ENCODE measurements around the gene TRAF4. TPM values are rescaled to one million over a fixed set of nuclear protein-coding genes. Genes with fewer than 3 reads are reported as not detected.
"Not testable (repeated sequence)": the region's sequence is repeated elsewhere in the genome, so short reads cannot be mapped to it uniquely, and the experiment has no call there.

Gene TRAF4
- total RNA-seq, 1 experiment from 2014 or later = 216 TPM

- DNase-seq = no peak
- Histone ChIP-seq H3K36me3 (replicated peaks; ENCODE audit: control insufficient read depth, insufficient read depth, low read length) (peaks cover 34% of the 10 kb centered on the region), H3K27me3 (ENCODE audit: control insufficient read depth, insufficient read depth, low read length) (no peaks in the 10 kb centered on the region), H3K4me3 (ENCODE audit: insufficient read depth, low read depth, low read length) (no peak overlapping the region)
Observed at GRCh38 chr17:28722417-28723158, 21.2 kb upstream of the TRAF4 start.

GRCh38 chr17:28723159-28723835 is 20.5 kb upstream of the TRAF4 start:
- no peak overlapping the region for H3K4me3 ChIP-seq (ENCODE audit: insufficient read depth, low read depth, low read length)

GRCh38 chr17:28723836-28724499 is 19.8 kb upstream of the TRAF4 start:
- H3K27me3 ChIP-seq (ENCODE audit: control insufficient read depth, insufficient read depth, low read length); DNase-seq; H3K4me3 ChIP-seq (ENCODE audit: insufficient read depth, low read depth, low read length): not testable (repeated sequence)
- H3K36me3 ChIP-seq (replicated peaks; ENCODE audit: control insufficient read depth, insufficient read depth, low read length) = peaks cover 34% of the 10 kb centered on the region

More at GRCh38 chr17:28723159-28723835, 20.5 kb upstream of the TRAF4 start:
- Histone ChIP-seq H3K27me3 (ENCODE audit: control insufficient read depth, insufficient read depth, low read length) (no peaks in the 10 kb centered on the region), H3K36me3 (replicated peaks; ENCODE audit: control insufficient read depth, insufficient read depth, low read length) (peaks cover 34% of the 10 kb centered on the region)
- DNase-seq = no peak

- peaks cover 34% of the 10 kb centered on the region for H3K36me3 ChIP-seq (replicated peaks; ENCODE audit: control insufficient read depth, insufficient read depth, low read length)
- H3K4me3 ChIP-seq (ENCODE audit: insufficient read depth, low read depth, low read length) = peak overlapping the region; percentile 82
- no peaks in the 10 kb centered on the region for H3K27me3 ChIP-seq (ENCODE audit: control insufficient read depth, insufficient read depth, low read length)
- DNase-seq = no peak
Observed at GRCh38 chr17:28724500-28725165, 19.2 kb upstream of the TRAF4 start.

GRCh38 chr17:28725166-28725659 is 18.6 kb upstream of the TRAF4 start:
- peak overlapping the region; percentile 82 for H3K4me3 ChIP-seq (ENCODE audit: insufficient read depth, low read depth, low read length)
- H3K36me3 ChIP-seq (replicated peaks; ENCODE audit: control insufficient read depth, insufficient read depth, low read length) = peaks cover 34% of the 10 kb centered on the region
- DNase-seq = peak; percentile 54
- H3K27me3 ChIP-seq (ENCODE audit: control insufficient read depth, insufficient read depth, low read length) = no peaks in the 10 kb centered on the region

- no peaks in the 10 kb centered on the region for H3K27me3 ChIP-seq (ENCODE audit: control insufficient read depth, insufficient read depth, low read length)
- DNase-seq = no peak
- H3K36me3 ChIP-seq (replicated peaks; ENCODE audit: control insufficient read depth, insufficient read depth, low read length) = peaks cover 34% of the 10 kb centered on the region
- peak overlapping the region; percentile 82 for H3K4me3 ChIP-seq (ENCODE audit: insufficient read depth, low read depth, low read length)
Observed at GRCh38 chr17:28725660-28726225, 18.1 kb upstream of the TRAF4 start.

- peak; percentile 96 for DNase-seq
Observed at GRCh38 chr17:28726226-28726626, 17.6 kb upstream of the TRAF4 start, which contains the start of gene TLCD1. TLCD1 (minus strand) TSS chr17:28726233; CDS start chr17:28726097, 136 bp downstream.

GRCh38 chr17:28726627-28727491 is 17.0 kb upstream of the TRAF4 start:
- DNase-seq = peak; percentile 95
- peak overlapping the region; percentile 90 for H3K4me3 ChIP-seq (ENCODE audit: insufficient read depth, low read depth, low read length)

More at GRCh38 chr17:28726226-28726626, 17.6 kb upstream of the TRAF4 start, which contains the start of gene TLCD1:
- H3K4me3 ChIP-seq (ENCODE audit: insufficient read depth, low read depth, low read length) = peak within 1 kb of the TSS; percentile 90
- peaks cover 30% of the 10 kb centered on the region for H3K36me3 ChIP-seq (replicated peaks; ENCODE audit: control insufficient read depth, insufficient read depth, low read length)
- no peaks in the 10 kb centered on the region for H3K27me3 ChIP-seq (ENCODE audit: control insufficient read depth, insufficient read depth, low read length)

GRCh38 chr17:28728364-28729200 is 15.2 kb upstream of the TRAF4 start, which contains the start of gene NEK8:
NEK8 (plus strand) TSS chr17:28728788; CDS start chr17:28728814, 26 bp downstream.
- Histone ChIP-seq H3K27me3 (ENCODE audit: control insufficient read depth, insufficient read depth, low read length) (no peaks in the 10 kb centered on the region), H3K4me3 (ENCODE audit: insufficient read depth, low read depth, low read length) (peak within 1 kb of the TSS; percentile 90), H3K36me3 (replicated peaks; ENCODE audit: control insufficient read depth, insufficient read depth, low read length) (peaks cover 10% of the 10 kb centered on the region)
- peak; percentile 96 for DNase-seq

More at GRCh38 chr17:28726627-28727491, 17.0 kb upstream of the TRAF4 start:
- no peaks in the 10 kb centered on the region for H3K27me3 ChIP-seq (ENCODE audit: control insufficient read depth, insufficient read depth, low read length)
- peaks cover 25% of the 10 kb centered on the region for H3K36me3 ChIP-seq (replicated peaks; ENCODE audit: control insufficient read depth, insufficient read depth, low read length)

- no peaks in the 10 kb centered on the region for H3K27me3 ChIP-seq (ENCODE audit: control insufficient read depth, insufficient read depth, low read length)
- DNase-seq = no peak
- no peak overlapping the region for H3K4me3 ChIP-seq (ENCODE audit: insufficient read depth, low read depth, low read length)
- peaks cover under 1% of the 10 kb centered on the region for H3K36me3 ChIP-seq (replicated peaks; ENCODE audit: control insufficient read depth, insufficient read depth, low read length)
Observed at GRCh38 chr17:28729950-28730330, 13.9 kb upstream of the TRAF4 start.

- H3K27me3 ChIP-seq (ENCODE audit: control insufficient read depth, insufficient read depth, low read length) = no peaks in the 10 kb centered on the region
- H3K4me3 ChIP-seq (ENCODE audit: insufficient read depth, low read depth, low read length) = no peak overlapping the region
- peaks cover 2% of the 10 kb centered on the region for H3K36me3 ChIP-seq (replicated peaks; ENCODE audit: control insufficient read depth, insufficient read depth, low read length)
- no peak for DNase-seq
Observed at GRCh38 chr17:28733346-28733745, 10.5 kb upstream of the TRAF4 start.

GRCh38 chr17:28734712-28735241 is 9.0 kb upstream of the TRAF4 start:
- no peaks in the 10 kb centered on the region for H3K27me3 ChIP-seq (ENCODE audit: control insufficient read depth, insufficient read depth, low read length)
- no peak overlapping the region for H3K4me3 ChIP-seq (ENCODE audit: insufficient read depth, low read depth, low read length)
- H3K36me3 ChIP-seq (replicated peaks; ENCODE audit: control insufficient read depth, insufficient read depth, low read length) = peaks cover 6% of the 10 kb centered on the region
- DNase-seq = no peak
